ENCODE data around the gene KIF21B. TPM values are rescaled to one million over a fixed set of nuclear protein-coding genes. Genes with fewer than 3 reads are reported as not detected.
A peak's percentile ranks its signal among the peaks of the same experiment; 100 is the strongest.

The KIF21B gene
- total and polyA plus RNA-seq, 9 of the 15 experiments (the other 6 are each of a cell fraction or from before 2014, with no cell fraction given): 0.46 to 13.4 (median 5.9) TPM

DNA sequence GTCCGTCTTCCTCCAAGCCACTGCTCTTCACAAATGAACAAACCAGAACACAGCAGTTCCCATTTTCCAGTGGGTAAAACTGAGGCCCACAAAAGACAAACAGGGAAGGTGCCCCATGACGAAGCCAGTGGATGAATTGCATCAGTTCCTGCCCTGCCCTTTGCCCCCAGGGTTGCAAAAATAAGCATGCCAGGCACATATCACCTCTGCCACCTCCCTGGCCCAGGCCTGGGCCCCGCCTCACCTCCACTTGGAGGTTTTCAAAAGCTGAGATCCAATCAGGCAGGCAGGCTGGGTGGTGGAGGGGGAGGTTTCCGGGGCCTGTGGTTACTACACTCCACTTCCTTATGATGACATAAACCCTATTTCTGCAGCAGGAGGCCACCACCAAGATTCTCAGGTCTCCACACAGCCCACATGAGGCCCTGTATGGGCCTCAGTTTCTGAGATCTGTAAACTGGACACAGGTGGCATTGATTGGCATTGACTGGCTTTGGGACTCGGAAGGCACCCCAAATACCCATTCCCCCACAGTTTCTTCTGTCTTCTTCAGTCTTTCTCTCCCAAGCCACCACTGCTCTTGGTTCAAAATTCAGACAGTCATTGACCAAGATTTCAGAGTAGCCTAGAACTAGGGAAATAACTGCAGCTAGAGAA lies 4.1 kb downstream of the KIF21B start (continued):
- TF ChIP-seq, protein P1, sequence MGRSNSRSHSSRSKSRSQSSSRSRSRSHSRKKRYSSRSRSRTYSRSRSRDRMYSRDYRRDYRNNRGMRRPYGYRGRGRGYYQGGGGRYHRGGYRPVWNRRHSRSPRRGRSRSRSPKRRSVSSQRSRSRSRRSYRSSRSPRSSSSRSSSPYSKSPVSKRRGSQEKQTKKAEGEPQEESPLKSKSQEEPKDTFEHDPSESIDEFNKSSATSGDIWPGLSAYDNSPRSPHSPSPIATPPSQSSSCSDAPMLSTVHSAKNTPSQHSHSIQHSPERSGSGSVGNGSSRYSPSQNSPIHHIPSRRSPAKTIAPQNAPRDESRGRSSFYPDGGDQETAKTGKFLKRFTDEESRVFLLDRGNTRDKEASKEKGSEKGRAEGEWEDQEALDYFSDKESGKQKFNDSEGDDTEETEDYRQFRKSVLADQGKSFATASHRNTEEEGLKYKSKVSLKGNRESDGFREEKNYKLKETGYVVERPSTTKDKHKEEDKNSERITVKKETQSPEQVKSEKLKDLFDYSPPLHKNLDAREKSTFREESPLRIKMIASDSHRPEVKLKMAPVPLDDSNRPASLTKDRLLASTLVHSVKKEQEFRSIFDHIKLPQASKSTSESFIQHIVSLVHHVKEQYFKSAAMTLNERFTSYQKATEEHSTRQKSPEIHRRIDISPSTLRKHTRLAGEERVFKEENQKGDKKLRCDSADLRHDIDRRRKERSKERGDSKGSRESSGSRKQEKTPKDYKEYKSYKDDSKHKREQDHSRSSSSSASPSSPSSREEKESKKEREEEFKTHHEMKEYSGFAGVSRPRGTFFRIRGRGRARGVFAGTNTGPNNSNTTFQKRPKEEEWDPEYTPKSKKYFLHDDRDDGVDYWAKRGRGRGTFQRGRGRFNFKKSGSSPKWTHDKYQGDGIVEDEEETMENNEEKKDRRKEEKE (IDR thresholded peaks at IDR 0.05; ENCODE audit: borderline replicate concordance in 1 of 2, control insufficient read depth in 1 of 2, low read depth in 2 of 2, low read length in 1 of 2): no peak
- TF ChIP-seq PHB2 (IDR thresholded peaks at IDR 0.05; ENCODE audit: low read depth) (no peak), U2AF2 (optimal IDR thresholded peaks at IDR 0.05; ENCODE audit: low read depth, low read length) (no peak), ZBTB40 (IDR thresholded peaks at IDR 0.05) (peak; percentile 66), ZBTB40 (CRISPR knock-in tag; IDR thresholded peaks at IDR 0.05) (no peak), HOXB6 (CRISPR knock-in tag; IDR thresholded peaks at IDR 0.05; ENCODE audit: borderline replicate concordance) (no peak), KLF6 (CRISPR knock-in tag; IDR thresholded peaks at IDR 0.05; ENCODE audit: borderline replicate concordance) (no peak), ZNF253 (CRISPR knock-in tag; conservative IDR thresholded peaks at IDR 0.05) (no peak), ETV5 (CRISPR knock-in tag; IDR thresholded peaks at IDR 0.05; ENCODE audit: low read depth) (peak; percentile 71), SMARCA4 (IDR thresholded peaks at IDR 0.05) (peak; percentile 61), ZNF780A (CRISPR knock-in tag; IDR thresholded peaks at IDR 0.05) (no peak), FOXJ3 (CRISPR knock-in tag; IDR thresholded peaks at IDR 0.05) (no peak), ZNF324 (CRISPR knock-in tag; IDR thresholded peaks at IDR 0.05) (no peak), ZEB2 (IDR thresholded peaks at IDR 0.05) (no peak)
- TF ChIP-seq, protein P2, sequence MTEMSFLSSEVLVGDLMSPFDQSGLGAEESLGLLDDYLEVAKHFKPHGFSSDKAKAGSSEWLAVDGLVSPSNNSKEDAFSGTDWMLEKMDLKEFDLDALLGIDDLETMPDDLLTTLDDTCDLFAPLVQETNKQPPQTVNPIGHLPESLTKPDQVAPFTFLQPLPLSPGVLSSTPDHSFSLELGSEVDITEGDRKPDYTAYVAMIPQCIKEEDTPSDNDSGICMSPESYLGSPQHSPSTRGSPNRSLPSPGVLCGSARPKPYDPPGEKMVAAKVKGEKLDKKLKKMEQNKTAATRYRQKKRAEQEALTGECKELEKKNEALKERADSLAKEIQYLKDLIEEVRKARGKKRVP (CRISPR knock-in tag; IDR thresholded peaks at IDR 0.05): 0 out of 2 replicates have a peak, but pooled peaks have one; percentile 32
